Neural cell (in vitro differentiated cells): ENCODE data around the gene NIPSNAP3A. TPM values are rescaled to one million over a fixed set of nuclear protein-coding genes. Genes with fewer than 3 reads are reported as not detected.

Experiments used
- H2AFZ ChIP-seq: fragments of 200-600, 300-800 bp; sonication (generic), shearing (Covaris generic); 2 replicates; pipeline ENCODE4 v1.6.0; 2014; ENCODE audit warnings: low read depth, mild to moderate bottlenecking, antibody characterized with exemption, low read length, moderate library complexity
- H3F3A ChIP-seq: fragments of 200-600 bp; shearing (Covaris generic); 2 replicates; pipeline ENCODE4 v1.6.1; 2016; ENCODE audit warnings: mild to moderate bottlenecking, moderate library complexity, mixed read lengths, antibody characterized with exemption, low read length; ENCODE audit not compliant: insufficient read depth, poor library complexity, severe bottlenecking
- H3K27ac ChIP-seq: fragments of 200-600, 300-800 bp; sonication (generic), shearing (Covaris generic); 2 replicates; pipeline ENCODE4 v1.5.1; 2014; ENCODE audit warnings: mild to moderate bottlenecking, low read length, moderate library complexity
- H3K27me3 ChIP-seq: fragments of 300-800, 200-600 bp; sonication (generic), shearing (Covaris generic); 2 replicates; pipeline ENCODE4 v1.6.0; 2014; ENCODE audit warnings: mild to moderate bottlenecking, low read depth, low read length, moderate library complexity; ENCODE audit not compliant: insufficient read depth
- H3K36me3 ChIP-seq: fragments of 300-800, 200-600 bp; sonication (generic), shearing (Covaris generic); 2 replicates; pipeline ENCODE4 v1.5.1; 2014; ENCODE audit warnings: mild to moderate bottlenecking, antibody characterized with exemption, low read length, moderate library complexity; ENCODE audit not compliant: insufficient read depth
- H3K4me2 ChIP-seq: fragments of 300-800, 200-600 bp; sonication (generic), shearing (Covaris generic); 2 replicates; pipeline ENCODE4 v1.6.0; 2014; ENCODE audit warnings: mild to moderate bottlenecking, low read length
- H3K4me3 ChIP-seq: fragments of 300-800, 200-600 bp; sonication (generic), shearing (Covaris generic); 2 replicates; pipeline ENCODE4 v1.5.1; 2014; ENCODE audit warnings: mild to moderate bottlenecking, low read length, moderate library complexity
- H3K79me2 ChIP-seq: fragments of 200-600 bp; shearing (Covaris generic); replicated peaks from 2 replicates; pipeline ENCODE4 v1.6.0; 2014; ENCODE audit warnings: mild to moderate bottlenecking, low read length, moderate library complexity; ENCODE audit not compliant: insufficient read depth
- H3K9ac ChIP-seq: fragments of 300-800, 200-600 bp; sonication (generic), shearing (Covaris generic); 2 replicates; pipeline ENCODE4 v1.6.1; 2016; ENCODE audit warnings: mild to moderate bottlenecking, low read length, mixed read lengths
- H3K9me2 ChIP-seq: fragments of 200-600 bp; shearing (Covaris generic); 2 replicates; pipeline ENCODE4 v1.6.1; 2016; ENCODE audit warnings: mild to moderate bottlenecking, low read length, mixed read lengths; ENCODE audit not compliant: insufficient read depth
- H3K9me3 ChIP-seq: fragments of 200-600, 300-800 bp; sonication (generic), shearing (Covaris generic); 2 replicates; pipeline ENCODE4 v1.6.1; 2016; ENCODE audit warnings: mild to moderate bottlenecking, mixed run types, low read length, moderate library complexity, mixed read lengths
- H4K20me1 ChIP-seq: fragments of 200-600 bp; shearing (Covaris generic); 2 replicates; pipeline ENCODE4 v1.6.1; 2016; ENCODE audit warnings: mild to moderate bottlenecking, mixed run types; ENCODE audit not compliant: insufficient read depth
- EP300 ChIP-seq: fragments of 450-650 bp; conservative IDR thresholded peaks from 2 replicates; pipeline ENCODE4 v1.6.1; 2014; ENCODE audit warnings: antibody characterized with exemption, mild to moderate bottlenecking, moderate library complexity; ENCODE audit not compliant: poor library complexity, severe bottlenecking
- EZH2 ChIP-seq: fragments of 200-600, 300-800 bp; shearing (Covaris generic), sonication (generic); IDR thresholded peaks from 2 replicates; pipeline ENCODE4 v1.6.1; 2014; ENCODE audit warnings: antibody characterized with exemption, low read length, borderline replicate concordance, mild to moderate bottlenecking; ENCODE audit not compliant: insufficient read depth, poor library complexity, severe bottlenecking
- MXI1 ChIP-seq: fragments of 450-650 bp; conservative IDR thresholded peaks from 2 replicates; pipeline ENCODE4 v1.6.1; 2014; ENCODE audit warnings: antibody characterized with exemption, mild to moderate bottlenecking; ENCODE audit not compliant: poor library complexity, severe bottlenecking
- POLR2AphosphoS5 ChIP-seq: IDR thresholded peaks from 2 replicates; pipeline ENCODE4 v1.6.1; 2012
- RAD21 ChIP-seq: fragments of 450-650 bp; conservative IDR thresholded peaks from 2 replicates; pipeline ENCODE4 v1.6.1; 2014; ENCODE audit warnings: antibody characterized with exemption, mild to moderate bottlenecking, moderate library complexity
- SMC3 ChIP-seq: fragments of 450-650 bp; conservative IDR thresholded peaks from 2 replicates; pipeline ENCODE4 v1.6.1; 2014; ENCODE audit warnings: antibody characterized with exemption, mild to moderate bottlenecking, moderate library complexity; ENCODE audit not compliant: poor library complexity
- TAF1 ChIP-seq: IDR thresholded peaks from 2 replicates; pipeline ENCODE4 v1.6.1; 2012; ENCODE audit warnings: low read depth
- polyA plus RNA-seq: library from polyadenylated mRNA; depleted of rRNA; stranded (reverse); fragments of >200 nt; gene quantifications from 2 replicates; pipeline ENCODE4 v1.2.3, GENCODE V29; 2014
- TF ChIP-seq, protein P1 (sequence below): IDR thresholded peaks from 2 replicates; pipeline ENCODE4 v1.6.1; 2012; ENCODE audit warnings: borderline replicate concordance
- TF ChIP-seq, protein P2 (sequence below): fragments of 450-650 bp; IDR thresholded peaks from 2 replicates; pipeline ENCODE4 v1.5.1; 2014; ENCODE audit warnings: antibody characterized with exemption, mild to moderate bottlenecking, moderate library complexity; ENCODE audit not compliant: poor library complexity, severe bottlenecking

NIPSNAP3A gene
- polyA plus RNA-seq, 1 donor from 2014 or later, result 51.9 TPM

- no peaks in the 10 kb centered on the region for H3K27me3 ChIP-seq
- no peaks in the 10 kb centered on the region for H4K20me1 ChIP-seq
- H3K79me2 ChIP-seq, result no peaks in the 10 kb centered on the region
- H3K9ac ChIP-seq, result no peak overlapping the region
- H3K27ac ChIP-seq, result no peak overlapping the region
- H3F3A ChIP-seq, result no peaks in the 10 kb centered on the region
- H3K4me3 ChIP-seq, result no peak overlapping the region
- no peak overlapping the region for H2AFZ ChIP-seq
- TF ChIP-seq, protein P1, sequence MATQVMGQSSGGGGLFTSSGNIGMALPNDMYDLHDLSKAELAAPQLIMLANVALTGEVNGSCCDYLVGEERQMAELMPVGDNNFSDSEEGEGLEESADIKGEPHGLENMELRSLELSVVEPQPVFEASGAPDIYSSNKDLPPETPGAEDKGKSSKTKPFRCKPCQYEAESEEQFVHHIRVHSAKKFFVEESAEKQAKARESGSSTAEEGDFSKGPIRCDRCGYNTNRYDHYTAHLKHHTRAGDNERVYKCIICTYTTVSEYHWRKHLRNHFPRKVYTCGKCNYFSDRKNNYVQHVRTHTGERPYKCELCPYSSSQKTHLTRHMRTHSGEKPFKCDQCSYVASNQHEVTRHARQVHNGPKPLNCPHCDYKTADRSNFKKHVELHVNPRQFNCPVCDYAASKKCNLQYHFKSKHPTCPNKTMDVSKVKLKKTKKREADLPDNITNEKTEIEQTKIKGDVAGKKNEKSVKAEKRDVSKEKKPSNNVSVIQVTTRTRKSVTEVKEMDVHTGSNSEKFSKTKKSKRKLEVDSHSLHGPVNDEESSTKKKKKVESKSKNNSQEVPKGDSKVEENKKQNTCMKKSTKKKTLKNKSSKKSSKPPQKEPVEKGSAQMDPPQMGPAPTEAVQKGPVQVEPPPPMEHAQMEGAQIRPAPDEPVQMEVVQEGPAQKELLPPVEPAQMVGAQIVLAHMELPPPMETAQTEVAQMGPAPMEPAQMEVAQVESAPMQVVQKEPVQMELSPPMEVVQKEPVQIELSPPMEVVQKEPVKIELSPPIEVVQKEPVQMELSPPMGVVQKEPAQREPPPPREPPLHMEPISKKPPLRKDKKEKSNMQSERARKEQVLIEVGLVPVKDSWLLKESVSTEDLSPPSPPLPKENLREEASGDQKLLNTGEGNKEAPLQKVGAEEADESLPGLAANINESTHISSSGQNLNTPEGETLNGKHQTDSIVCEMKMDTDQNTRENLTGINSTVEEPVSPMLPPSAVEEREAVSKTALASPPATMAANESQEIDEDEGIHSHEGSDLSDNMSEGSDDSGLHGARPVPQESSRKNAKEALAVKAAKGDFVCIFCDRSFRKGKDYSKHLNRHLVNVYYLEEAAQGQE, result no peak
- no peak for TF ChIP-seq POLR2AphosphoS5
- no peak for TF ChIP-seq TAF1
- TF ChIP-seq MXI1, result no peak
- TF ChIP-seq, protein P2, sequence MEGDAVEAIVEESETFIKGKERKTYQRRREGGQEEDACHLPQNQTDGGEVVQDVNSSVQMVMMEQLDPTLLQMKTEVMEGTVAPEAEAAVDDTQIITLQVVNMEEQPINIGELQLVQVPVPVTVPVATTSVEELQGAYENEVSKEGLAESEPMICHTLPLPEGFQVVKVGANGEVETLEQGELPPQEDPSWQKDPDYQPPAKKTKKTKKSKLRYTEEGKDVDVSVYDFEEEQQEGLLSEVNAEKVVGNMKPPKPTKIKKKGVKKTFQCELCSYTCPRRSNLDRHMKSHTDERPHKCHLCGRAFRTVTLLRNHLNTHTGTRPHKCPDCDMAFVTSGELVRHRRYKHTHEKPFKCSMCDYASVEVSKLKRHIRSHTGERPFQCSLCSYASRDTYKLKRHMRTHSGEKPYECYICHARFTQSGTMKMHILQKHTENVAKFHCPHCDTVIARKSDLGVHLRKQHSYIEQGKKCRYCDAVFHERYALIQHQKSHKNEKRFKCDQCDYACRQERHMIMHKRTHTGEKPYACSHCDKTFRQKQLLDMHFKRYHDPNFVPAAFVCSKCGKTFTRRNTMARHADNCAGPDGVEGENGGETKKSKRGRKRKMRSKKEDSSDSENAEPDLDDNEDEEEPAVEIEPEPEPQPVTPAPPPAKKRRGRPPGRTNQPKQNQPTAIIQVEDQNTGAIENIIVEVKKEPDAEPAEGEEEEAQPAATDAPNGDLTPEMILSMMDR, result no peak
- no peak for TF ChIP-seq EZH2
- TF ChIP-seq EP300, result no peak
- no peaks in the 10 kb centered on the region for H3K36me3 ChIP-seq
- no peaks in the 10 kb centered on the region for H3K9me2 ChIP-seq
- no peaks in the 10 kb centered on the region for H3K9me3 ChIP-seq
- no peak overlapping the region for H3K4me2 ChIP-seq
These were observed 36.6 kb downstream of the NIPSNAP3A start for GRCh38 chr9:104784098-104784497.

DNA sequence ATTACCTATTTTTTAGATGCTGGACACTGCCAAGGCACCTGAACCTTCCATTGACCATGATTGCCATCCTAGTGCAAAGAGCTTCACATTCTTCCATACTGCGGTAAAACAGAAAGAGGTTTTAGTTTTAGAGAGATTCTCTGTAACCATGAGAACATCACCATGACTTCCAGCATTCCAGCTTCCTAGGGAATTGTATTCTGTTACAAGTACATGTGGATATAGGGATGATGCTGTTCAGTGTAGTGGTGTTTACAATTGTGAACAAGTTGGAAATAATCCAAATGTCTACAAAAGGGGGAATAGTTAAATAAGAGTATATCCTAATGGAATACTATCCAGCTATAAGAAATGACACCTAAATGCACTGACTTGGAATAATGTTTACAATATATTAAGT is 38.8 kb downstream of the NIPSNAP3A start:
- H3K9ac ChIP-seq, result no peak overlapping the region
- H3F3A ChIP-seq, result no peaks in the 10 kb centered on the region
- no peak overlapping the region for H3K4me2 ChIP-seq
- H3K27me3 ChIP-seq, result no peaks in the 10 kb centered on the region
- no peaks in the 10 kb centered on the region for H3K79me2 ChIP-seq
- H2AFZ ChIP-seq, result no peak overlapping the region
- no peak overlapping the region for H3K4me3 ChIP-seq
- H4K20me1 ChIP-seq, result no peaks in the 10 kb centered on the region
- no peaks in the 10 kb centered on the region for H3K36me3 ChIP-seq
- no peak for TF ChIP-seq TAF1
- TF ChIP-seq RAD21, result no peak
- no peak for TF ChIP-seq POLR2AphosphoS5
- TF ChIP-seq, protein P1, result no peak
- no peak for TF ChIP-seq EP300
- TF ChIP-seq MXI1, result no peak
- TF ChIP-seq, protein P2, result no peak
- TF ChIP-seq SMC3, result no peak
- no peak for TF ChIP-seq EZH2
- H3K9me2 ChIP-seq, result no peaks in the 10 kb centered on the region
- H3K9me3 ChIP-seq, result no peaks in the 10 kb centered on the region
- no peak overlapping the region for H3K27ac ChIP-seq
